Hindlimb muscle (tissue), 1 donor: ENCODE results near the gene NT5DC2. TPM values are rescaled to one million over a fixed set of nuclear protein-coding genes. Genes with fewer than 3 reads are reported as not detected.

ENCODE experiments used
- DNase-seq: peaks from one replicate; pipeline ENCODE4 v3.0.0-alpha.2; 2013
- polyA plus RNA-seq: library from polyadenylated mRNA; unstranded; fragments of 120-200 nt; gene quantifications from one replicate; pipeline ENCODE4 v1.2.1, GENCODE V29; 2013; ENCODE audit not compliant: insufficient read length

Gene NT5DC2
- 78.3 TPM for polyA plus RNA-seq

- DNase-seq: peak; percentile 79
Observed at GRCh38 chr3:52533623-52534280, at the start of gene NT5DC2. Gene NT5DC2 (minus strand): TSS chr3:52533857. CDS start chr3:52533737, 120 bp downstream.

DNA sequence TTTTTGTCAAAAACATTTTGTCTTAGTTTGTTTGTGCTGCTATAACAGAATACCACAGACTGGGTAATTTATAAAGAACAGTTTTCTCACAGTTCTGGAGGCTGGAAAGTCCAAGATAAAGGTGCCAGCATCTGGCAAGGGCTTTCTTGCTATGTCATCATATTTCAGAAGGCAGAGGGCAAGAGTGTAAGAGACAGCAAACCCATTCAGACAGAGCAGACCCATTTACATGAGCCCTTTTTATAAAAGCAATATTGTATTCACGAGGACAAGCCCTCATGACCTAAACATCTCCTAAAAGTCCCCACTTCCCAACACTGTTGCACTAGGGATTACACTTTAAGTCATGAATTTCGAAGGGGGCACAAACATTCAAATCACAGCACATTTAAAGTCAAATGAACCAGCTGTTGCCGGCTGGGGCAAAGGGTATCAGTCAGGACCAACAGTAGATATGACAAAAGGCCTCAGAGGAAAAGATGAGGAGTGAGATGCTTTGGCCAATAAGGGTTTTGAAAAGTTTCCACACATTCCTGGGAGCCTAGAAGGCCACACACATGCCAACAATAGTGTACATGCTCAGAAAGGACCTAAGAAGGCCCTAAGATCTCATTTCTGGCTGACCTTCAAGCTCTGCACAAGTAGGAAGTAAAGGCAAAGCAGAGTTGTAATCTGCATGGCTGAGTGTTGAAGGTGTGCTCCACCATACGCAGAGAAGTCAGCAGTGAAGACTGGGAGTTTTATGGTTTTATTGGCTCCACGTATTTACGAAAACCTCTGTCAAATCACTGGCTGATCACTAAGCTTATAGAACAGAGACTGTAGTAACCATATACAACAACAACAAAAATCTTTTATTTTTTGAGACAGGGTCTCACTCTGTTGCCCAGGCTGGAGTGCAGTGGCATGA is 40.7 kb upstream of the NT5DC2 start:
- DNase-seq: no peak

- DNase-seq: no peak
Observed at GRCh38 chr3:52572221-52572620, 38.6 kb upstream of the NT5DC2 start.

- no peak for DNase-seq
Observed at GRCh38 chr3:52570076-52570475, 36.4 kb upstream of the NT5DC2 start.

DNA sequence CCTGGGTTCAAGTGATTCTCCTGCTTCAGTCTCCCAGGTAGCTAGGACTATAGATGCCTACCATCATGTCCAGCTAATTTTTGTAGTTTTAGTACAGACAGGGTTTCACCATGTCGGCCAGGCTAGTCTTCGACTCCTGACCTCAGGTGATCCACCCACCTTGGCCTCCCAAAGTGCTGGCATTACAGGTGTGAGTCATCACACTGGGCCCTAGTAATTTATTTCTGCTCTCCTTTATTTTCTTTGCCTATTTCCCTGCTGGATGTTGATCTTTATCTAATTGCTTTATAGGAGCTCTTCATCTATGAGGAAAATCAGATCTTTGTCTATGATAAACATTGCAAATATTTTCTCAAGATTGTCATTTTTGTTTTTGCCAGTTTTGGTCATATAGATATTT is 34.4 kb upstream of the NT5DC2 start:
- no peak for DNase-seq

DNA sequence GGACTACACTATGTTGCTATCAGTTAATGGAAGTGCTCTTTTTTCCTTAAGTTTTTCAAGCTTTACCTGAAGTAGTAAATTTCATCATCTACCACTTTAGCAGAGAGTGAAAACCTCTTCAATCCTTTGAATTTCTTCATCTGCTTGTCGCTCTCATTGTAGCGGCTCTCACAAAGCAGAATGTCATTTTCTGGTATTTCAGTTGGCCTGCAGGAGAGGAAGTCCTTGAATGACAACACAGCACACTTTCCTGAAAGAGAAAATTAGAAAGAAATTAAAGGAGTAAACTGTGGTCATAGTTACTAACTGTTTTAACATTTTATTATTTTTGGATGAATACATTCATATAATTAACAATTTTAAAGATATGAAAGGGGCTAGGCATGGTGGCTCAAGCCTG is 30.3 kb upstream of the NT5DC2 start:
- DNase-seq: no peak

DNA sequence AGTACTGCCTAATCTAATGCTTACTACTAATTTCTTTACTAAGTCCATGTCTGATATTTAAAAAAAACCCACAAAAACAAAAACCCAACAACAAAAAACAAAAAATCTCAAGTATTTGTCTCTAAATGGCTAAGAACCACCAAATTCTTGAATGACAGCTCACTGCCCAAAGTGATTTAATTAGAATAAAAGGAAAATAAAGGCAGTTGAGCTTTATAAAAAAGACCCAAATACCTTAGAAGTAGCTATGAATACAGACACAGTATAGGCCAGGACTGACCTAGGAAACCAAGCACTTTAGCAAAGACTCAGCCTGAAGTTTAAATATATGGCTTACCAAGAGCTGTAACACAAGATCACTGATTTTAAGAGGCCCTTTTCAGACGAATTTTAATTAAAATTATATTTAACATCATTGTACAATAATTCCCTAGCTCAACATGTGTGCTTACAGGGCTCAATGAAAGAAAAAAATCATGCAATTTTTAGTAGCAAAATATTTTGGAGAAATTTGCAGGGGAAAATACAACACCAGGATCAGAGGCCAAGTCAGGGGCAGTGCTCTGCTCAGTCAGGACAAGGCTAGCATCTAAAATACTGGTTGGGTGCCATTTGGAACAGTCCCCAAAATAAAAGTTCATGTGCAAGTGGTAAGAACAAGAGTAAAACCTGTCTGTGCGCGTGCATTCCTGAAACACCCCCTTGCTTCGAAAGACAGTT is 27.5 kb upstream of the NT5DC2 start:
- DNase-seq: no peak

DNA sequence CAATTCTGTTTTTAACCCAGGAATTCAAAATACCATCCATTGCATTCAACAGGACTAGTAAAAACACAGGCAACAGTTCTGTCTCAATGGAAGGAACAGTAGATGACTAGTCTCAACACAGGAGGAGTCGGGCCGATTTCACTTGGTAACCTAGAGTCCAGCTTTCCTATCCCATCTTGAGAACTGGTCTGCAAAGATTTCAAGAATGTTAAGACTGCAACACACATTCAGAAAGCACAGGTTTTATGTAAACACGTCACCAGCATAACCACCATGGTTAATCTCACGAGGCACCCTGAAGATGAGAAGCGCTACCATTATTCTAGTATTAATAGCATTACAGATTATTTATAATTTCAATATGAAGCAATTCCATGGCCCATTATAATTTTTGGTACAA is 24.8 kb upstream of the NT5DC2 start:
- DNase-seq: no peak

GRCh38 chr3:52557011-52557960 is 23.6 kb upstream of the NT5DC2 start:
- no peak for DNase-seq

DNA sequence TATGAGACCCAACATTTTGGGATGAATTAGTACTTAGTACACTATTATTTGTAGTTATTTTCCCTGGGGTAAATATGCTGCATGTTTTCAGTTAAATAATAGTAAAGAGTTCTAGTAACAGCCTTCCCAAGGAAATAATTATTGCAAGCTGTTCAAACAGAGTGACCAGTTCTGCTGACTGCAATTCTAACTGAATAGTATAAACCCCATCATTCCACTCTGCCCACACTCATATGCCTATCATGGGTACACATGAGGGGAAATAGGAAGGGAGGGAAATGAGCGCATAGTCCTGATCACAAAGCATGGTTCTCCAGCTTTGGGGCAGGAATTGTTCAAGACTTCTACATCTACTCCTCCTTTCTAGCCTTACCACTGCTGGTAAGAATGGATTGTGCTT is 21.4 kb upstream of the NT5DC2 start:
- no peak for DNase-seq

DNA sequence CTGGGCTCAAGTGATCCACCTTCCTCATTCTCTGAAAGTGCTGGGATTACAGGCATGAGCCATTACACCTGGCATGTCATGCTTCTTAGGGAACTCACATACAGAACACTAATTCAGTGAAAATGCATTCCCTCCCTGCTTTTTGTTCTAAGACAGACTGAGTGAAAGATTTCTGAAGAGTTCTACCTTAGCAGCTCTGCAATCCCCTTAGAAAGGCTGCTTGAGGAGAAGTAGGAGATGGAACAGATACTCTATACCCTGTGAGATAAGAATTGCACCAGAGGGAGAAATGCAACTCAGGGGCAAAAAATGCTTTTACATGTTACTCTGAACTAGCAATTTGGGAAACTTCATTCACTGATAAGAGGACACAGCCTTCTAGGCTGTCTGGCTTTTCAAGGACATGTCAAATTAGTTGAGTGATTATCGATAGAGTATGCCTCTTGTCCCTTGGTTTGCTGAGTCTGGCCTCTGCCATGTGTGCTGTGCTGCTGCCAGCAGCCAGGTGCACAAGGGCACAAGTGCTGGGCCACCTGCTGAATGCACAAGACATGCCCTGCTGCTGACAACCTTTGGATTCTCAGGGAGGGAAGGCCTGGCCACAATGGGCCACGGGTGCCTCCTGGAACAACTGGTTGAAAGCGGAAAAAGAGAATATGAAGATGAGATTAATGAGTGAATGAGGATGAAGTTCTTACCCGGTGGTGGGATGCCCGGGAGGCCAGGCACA is 20.5 kb upstream of the NT5DC2 start:
- no peak for DNase-seq

DNA sequence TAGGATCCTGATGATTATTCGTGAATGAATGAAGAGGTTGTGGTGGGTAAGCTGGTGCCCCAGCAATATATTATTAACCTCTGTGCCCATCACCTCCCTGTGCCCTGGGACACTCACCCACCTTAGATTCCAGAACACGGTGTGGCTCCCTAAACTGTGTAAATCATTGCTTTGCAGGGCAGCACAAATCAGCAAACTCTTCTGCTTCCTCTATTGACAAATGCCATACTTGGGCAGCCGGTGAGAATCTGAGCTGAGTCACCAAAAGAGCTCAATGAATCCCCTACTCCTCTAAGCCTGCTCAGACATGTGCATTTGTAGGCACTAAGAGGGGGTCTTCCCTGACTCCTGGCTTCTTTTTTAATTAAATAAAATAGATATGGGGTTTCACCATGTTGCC is 18.4 kb upstream of the NT5DC2 start:
- no peak for DNase-seq

GRCh38 chr3:52551118-52551517 is 17.5 kb upstream of the NT5DC2 start:
- DNase-seq: no peak

DNA sequence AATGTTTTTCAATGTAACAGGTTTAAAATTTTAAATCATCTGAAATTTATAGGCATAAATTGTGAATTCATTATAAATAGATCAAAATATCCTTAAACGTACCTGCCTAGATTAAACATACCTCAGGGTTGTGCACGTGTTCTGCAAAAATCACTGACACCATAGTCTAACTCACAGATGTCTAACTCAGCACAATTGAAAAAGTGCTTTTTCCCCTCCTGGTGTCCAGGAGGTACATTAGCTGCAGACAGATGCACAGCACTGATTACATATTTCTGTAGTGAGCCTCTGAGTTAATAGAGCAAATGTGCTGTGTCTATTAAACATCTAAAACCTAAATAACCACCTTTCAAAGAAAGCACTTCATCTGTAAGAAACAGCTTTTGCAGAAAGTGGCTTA is 13.5 kb upstream of the NT5DC2 start:
- DNase-seq: no peak

- no peak for DNase-seq
Observed at GRCh38 chr3:52546111-52546901, 12.6 kb upstream of the NT5DC2 start.

- no peak for DNase-seq
Observed at GRCh38 chr3:52544937-52545336, 11.3 kb upstream of the NT5DC2 start.

GRCh38 chr3:52541050-52541449 is 7.4 kb upstream of the NT5DC2 start:
- no peak for DNase-seq

- no peak for DNase-seq
Observed at GRCh38 chr3:52539010-52539653, 5.5 kb upstream of the NT5DC2 start.

- no peak for DNase-seq
Observed at GRCh38 chr3:52537726-52538421, 4.2 kb upstream of the NT5DC2 start.
